ENCODE results near the gene ASB1. TPM values are rescaled to one million over a fixed set of nuclear protein-coding genes. Genes with fewer than 3 reads are reported as not detected.

ASB1 gene
- total RNA-seq, 2 donors from 2014 or later: 11.9 to 27.8 TPM

DNA sequence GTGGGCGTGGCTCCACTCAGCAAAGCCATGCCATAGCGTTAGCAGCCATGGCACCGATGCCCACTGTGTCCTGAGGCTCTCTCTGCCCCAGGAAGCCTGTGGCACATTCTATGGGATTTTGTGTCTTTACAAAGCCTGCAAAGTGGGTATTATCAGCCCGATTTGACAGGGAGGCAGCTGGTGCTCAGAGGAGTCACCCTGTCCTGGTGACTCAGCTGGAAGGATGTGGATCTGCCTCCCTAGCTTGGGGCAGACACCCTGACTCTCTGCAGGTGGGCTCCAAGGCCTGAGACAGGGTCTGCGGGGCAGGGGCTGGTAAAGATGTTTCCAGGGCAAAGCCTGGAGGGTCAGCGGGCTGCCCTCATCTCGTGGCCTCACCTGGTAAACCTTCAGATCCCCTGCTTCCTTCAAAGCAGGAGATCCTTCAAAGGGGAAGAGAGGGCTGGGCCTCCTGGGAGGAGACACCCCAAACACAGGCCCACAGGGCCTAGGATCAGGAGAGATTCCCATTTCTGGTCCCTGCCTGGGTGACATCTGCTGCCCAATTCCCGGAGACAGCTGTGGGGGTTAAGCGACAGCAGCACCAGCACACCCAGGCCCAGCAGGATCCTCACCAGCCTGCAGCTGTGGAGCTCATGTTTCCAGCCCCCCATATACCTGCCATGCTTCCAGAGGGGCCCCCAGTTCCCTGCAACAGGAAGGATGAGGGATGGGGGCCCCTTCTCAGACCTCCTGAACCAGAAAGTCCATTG, 3.0 kb upstream of the ASB1 start:
- no peak for TF ChIP-seq POLR2A (IDR thresholded peaks at IDR 0.05)
- TF ChIP-seq, protein P1, sequence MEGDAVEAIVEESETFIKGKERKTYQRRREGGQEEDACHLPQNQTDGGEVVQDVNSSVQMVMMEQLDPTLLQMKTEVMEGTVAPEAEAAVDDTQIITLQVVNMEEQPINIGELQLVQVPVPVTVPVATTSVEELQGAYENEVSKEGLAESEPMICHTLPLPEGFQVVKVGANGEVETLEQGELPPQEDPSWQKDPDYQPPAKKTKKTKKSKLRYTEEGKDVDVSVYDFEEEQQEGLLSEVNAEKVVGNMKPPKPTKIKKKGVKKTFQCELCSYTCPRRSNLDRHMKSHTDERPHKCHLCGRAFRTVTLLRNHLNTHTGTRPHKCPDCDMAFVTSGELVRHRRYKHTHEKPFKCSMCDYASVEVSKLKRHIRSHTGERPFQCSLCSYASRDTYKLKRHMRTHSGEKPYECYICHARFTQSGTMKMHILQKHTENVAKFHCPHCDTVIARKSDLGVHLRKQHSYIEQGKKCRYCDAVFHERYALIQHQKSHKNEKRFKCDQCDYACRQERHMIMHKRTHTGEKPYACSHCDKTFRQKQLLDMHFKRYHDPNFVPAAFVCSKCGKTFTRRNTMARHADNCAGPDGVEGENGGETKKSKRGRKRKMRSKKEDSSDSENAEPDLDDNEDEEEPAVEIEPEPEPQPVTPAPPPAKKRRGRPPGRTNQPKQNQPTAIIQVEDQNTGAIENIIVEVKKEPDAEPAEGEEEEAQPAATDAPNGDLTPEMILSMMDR (IDR thresholded peaks at IDR 0.05): no peak
- no peak for TF ChIP-seq POLR2AphosphoS5 (IDR thresholded peaks at IDR 0.05)
- no peak for DNase-seq (ENCODE audit: low spot score)
- WGBS: 91% methylated on average over 9 of the region's 9 CpGs
- no peak overlapping the region for H3K4me3 ChIP-seq
- no peaks in the 10 kb centered on the region for H3K9me3 ChIP-seq
- H3K4me1 ChIP-seq (replicated peaks): peaks cover 6% of the 10 kb centered on the region
- no peak overlapping the region for H3K27ac ChIP-seq
- intact Hi-C loops (cut with DNase I): no loop called here
- no peaks in the 10 kb centered on the region for H3K27me3 ChIP-seq (replicated peaks; ENCODE audit: insufficient read depth)
- H3K36me3 ChIP-seq: no peaks in the 10 kb centered on the region

- 89% methylated on average over 3 of the region's 3 CpGs for WGBS
- no peak for DNase-seq (ENCODE audit: low spot score)
- Histone ChIP-seq H3K27me3 (replicated peaks; ENCODE audit: insufficient read depth) (no peaks in the 10 kb centered on the region), H3K4me1 (replicated peaks) (peaks cover 6% of the 10 kb centered on the region), H3K4me3 (no peak overlapping the region), H3K36me3 (no peaks in the 10 kb centered on the region), H3K27ac (no peak overlapping the region), H3K9me3 (no peaks in the 10 kb centered on the region)
- TF ChIP-seq POLR2AphosphoS5 (IDR thresholded peaks at IDR 0.05): no peak
- intact Hi-C loops (cut with DNase I): no loop called here
Measured at GRCh38 chr2:238424313-238424700, 2.4 kb upstream of the ASB1 start.

DNA sequence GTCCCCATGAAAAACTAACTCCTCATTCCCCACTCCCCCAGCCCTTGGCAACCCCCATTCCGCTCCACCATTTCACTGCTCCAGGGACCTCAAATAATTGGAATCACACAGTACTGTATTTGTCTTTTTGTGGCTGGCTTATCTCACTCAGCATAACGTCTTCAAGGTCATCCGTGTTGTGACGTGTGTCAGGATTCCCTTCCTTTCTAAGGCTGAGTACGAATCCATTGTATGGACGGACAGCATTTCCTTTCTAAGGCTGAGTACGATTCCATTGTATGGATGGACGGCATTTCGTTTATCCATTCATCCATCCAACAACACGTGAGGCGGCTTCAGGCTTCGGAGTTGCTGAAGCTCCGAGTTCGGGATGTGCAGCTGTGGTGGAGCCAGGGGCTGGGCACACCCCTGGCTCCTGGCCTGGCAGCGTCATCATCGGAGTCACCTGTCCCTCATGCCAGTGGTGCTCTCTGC, 1.2 kb upstream of the ASB1 start:
- no peaks in the 10 kb centered on the region for H3K9me3 ChIP-seq
- H3K27ac ChIP-seq: no peak overlapping the region
- intact Hi-C loops (cut with DNase I): no loop called here
- H3K36me3 ChIP-seq: no peaks in the 10 kb centered on the region
- H3K27me3 ChIP-seq (replicated peaks; ENCODE audit: insufficient read depth): no peaks in the 10 kb centered on the region
- WGBS: 56% methylated on average over 16 of the region's 16 CpGs
- peaks cover 3% of the 10 kb centered on the region for H3K4me1 ChIP-seq (replicated peaks)
- TF ChIP-seq POLR2AphosphoS5 (IDR thresholded peaks at IDR 0.05) (no peak), POLR2A (IDR thresholded peaks at IDR 0.05) (no peak)
- TF ChIP-seq, protein P1 (IDR thresholded peaks at IDR 0.05): no peak
- no peak for DNase-seq (ENCODE audit: low spot score)
- H3K4me3 ChIP-seq: no peak overlapping the region

- no peak for TF ChIP-seq POLR2A (IDR thresholded peaks at IDR 0.05)
- Histone ChIP-seq H3K9me3 (no peaks in the 10 kb centered on the region), H3K27ac (peak overlapping the region; percentile 90 to 93), H3K4me1 (replicated peaks) (no peaks in the 10 kb centered on the region), H3K27me3 (replicated peaks; ENCODE audit: insufficient read depth) (no peaks in the 10 kb centered on the region), H3K4me3 (peak overlapping the region; percentile 78 to 95), H3K36me3 (no peaks in the 10 kb centered on the region)
- DNase-seq (ENCODE audit: low spot score): no peak
- 3% methylated on average over 24 of the region's 24 CpGs for WGBS
- intact Hi-C loops (cut with DNase I): no loop called here
Measured at GRCh38 chr2:238425979-238426567, 654 bp upstream of the ASB1 start.

- Histone ChIP-seq H3K4me1 (replicated peaks) (no peaks in the 10 kb centered on the region), H3K27me3 (replicated peaks; ENCODE audit: insufficient read depth) (no peaks in the 10 kb centered on the region), H3K27ac (peak overlapping the region; percentile 90 to 93), H3K4me3 (peak overlapping the region; percentile 78 to 95), H3K9me3 (no peaks in the 10 kb centered on the region), H3K36me3 (no peaks in the 10 kb centered on the region)
- WGBS: 7% methylated on average over 20 of the region's 20 CpGs
- no peak for DNase-seq (ENCODE audit: low spot score)
- intact Hi-C loops (cut with DNase I): no loop called here
- no peak for TF ChIP-seq POLR2A (IDR thresholded peaks at IDR 0.05)
- TF ChIP-seq, protein P1 (IDR thresholded peaks at IDR 0.05): no peak
- TF ChIP-seq POLR2AphosphoS5 (IDR thresholded peaks at IDR 0.05): no peak
Measured at GRCh38 chr2:238427435-238428162, 872 bp downstream of the ASB1 start.
